PC-9 (cell line): ENCODE data around the gene DLG2. TPM values are rescaled to one million over a fixed set of nuclear protein-coding genes. Genes with fewer than 3 reads are reported as not detected.

Source experiments
- BruUV-seq: library from RNA; stranded (reverse); fragments of 400-500 nt; replicated peaks from 2 replicates; lab custom pipeline; 2021; lab: Mats Ljungman, UMichigan
- CTCF ChIA-PET: fragments of 300-600 bp; sonication (Branson Sonifier 250); formaldehyde crosslinking; loops from one replicate; lab custom pipeline; 2022; ENCODE audit warnings: antibody characterized with exemption; lab: Charles Lee
- POLR2A ChIA-PET: fragments of 300-600 bp; sonication (Branson Sonifier 250); formaldehyde crosslinking; loops from one replicate; lab custom pipeline; 2022; ENCODE audit warnings: antibody characterized with exemption; ENCODE audit not compliant: unreplicated experiment; lab: Charles Lee
- DNase-seq, 2 experiments: peaks; one replicate each; pipeline versions ENCODE4 v3.0.0 to v3.0.0-alpha.2; 2015 to 2022; ENCODE audit warnings: mixed read lengths in 1 of 2
- H2AFZ ChIP-seq: fragments of 200-600 bp; sonication (generic); 2 replicates; pipeline ENCODE4 v1.8.1; 2017; ENCODE audit warnings: antibody characterized with exemption
- H3F3A ChIP-seq: fragments of 200-600 bp; sonication (generic); 2 replicates; pipeline ENCODE4 v1.8.1; 2017; ENCODE audit warnings: antibody characterized with exemption, mild to moderate bottlenecking, low read depth; ENCODE audit not compliant: insufficient read depth
- H3K27ac ChIP-seq: fragments of 200-600 bp; sonication (generic); 2 replicates; pipeline ENCODE4 v1.6.1; 2016; ENCODE audit warnings: mixed run types
- H3K27me3 ChIP-seq: fragments of 200-600 bp; sonication (generic); 2 replicates; pipeline ENCODE4 v1.6.1; 2016; ENCODE audit warnings: low read depth, mixed run types; ENCODE audit not compliant: insufficient read depth
- H3K36me3 ChIP-seq: fragments of 200-600 bp; sonication (generic); 2 replicates; pipeline ENCODE4 v1.6.1; 2016; ENCODE audit warnings: low read depth, mixed run types
- H3K4me1 ChIP-seq: fragments of 200-600 bp; sonication (generic); replicated peaks from 2 replicates; pipeline ENCODE4 v1.6.1; 2016; ENCODE audit warnings: mixed run types; ENCODE audit not compliant: insufficient read depth
- H3K4me2 ChIP-seq: fragments of 200-600 bp; sonication (generic); 2 replicates; pipeline ENCODE4 v1.6.1; 2017; ENCODE audit warnings: mixed run types
- H3K4me3 ChIP-seq: fragments of 200-600 bp; sonication (generic); 2 replicates; pipeline ENCODE4 v1.6.1; 2016; ENCODE audit warnings: mixed run types
- H3K79me2 ChIP-seq: fragments of 200-600 bp; sonication (generic); 2 replicates; pipeline ENCODE4 v1.6.1; 2017; ENCODE audit warnings: low read depth, mixed run types
- H3K9me2 ChIP-seq: fragments of 200-600 bp; sonication (generic); 2 replicates; pipeline ENCODE4 v1.8.1; 2017; ENCODE audit warnings: mild to moderate bottlenecking; ENCODE audit not compliant: insufficient read depth
- H3K9me3 ChIP-seq: fragments of 200-600 bp; sonication (generic); 2 replicates; pipeline ENCODE4 v1.8.1; 2016; ENCODE audit warnings: low read depth; ENCODE audit not compliant: insufficient read depth
- H4K20me1 ChIP-seq: fragments of 200-600 bp; sonication (generic); 2 replicates; pipeline ENCODE4 v1.8.1; 2017; ENCODE audit not compliant: insufficient read depth
- CTCF ChIP-seq: fragments of 200-600 bp; sonication (generic); conservative IDR thresholded peaks from 2 replicates; pipeline ENCODE4 v1.6.1; 2017; ENCODE audit warnings: mixed run types, antibody characterized with exemption, mild to moderate bottlenecking, moderate library complexity
- EZH2 ChIP-seq: fragments of 200-600 bp; sonication (generic); IDR thresholded peaks from 2 replicates; pipeline ENCODE4 v1.8.0; 2017; ENCODE audit warnings: antibody characterized with exemption, low read depth
- intact Hi-C: fragments of 100-400 bp; cut with micrococcal nuclease; formaldehyde crosslinking; loops from one replicate; pipeline ENCODE4 v1.10.0; 2022; ENCODE audit not compliant: unreplicated experiment
- total RNA-seq: library from RNA; stranded (reverse); gene quantifications from 2 replicates; pipeline ENCODE4 v1.2.3, GENCODE V29; 2021

DLG2 gene
- total RNA-seq, 1 experiment from 2014 or later, result 6.4 TPM

DNA sequence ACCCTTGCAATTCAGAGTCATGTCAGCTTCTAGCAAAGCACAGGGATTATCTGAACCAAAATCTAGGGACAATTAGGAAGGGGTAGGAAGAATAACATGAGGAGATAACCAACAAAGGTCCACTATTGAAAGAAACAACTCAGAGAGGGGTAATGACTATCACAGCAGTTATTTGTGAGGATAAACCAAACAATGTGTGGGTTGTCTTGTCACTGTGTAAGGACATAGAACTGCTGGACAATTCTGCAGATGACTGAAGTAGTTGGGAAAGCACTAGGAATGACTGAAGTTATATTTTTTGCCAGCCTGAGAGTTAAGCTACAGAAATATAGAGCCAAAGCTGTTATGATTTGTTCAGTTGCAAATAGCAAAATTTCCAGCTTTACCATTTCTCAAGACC, 1482.6 kb downstream of the DLG2 start:
- no peaks in the 10 kb centered on the region for H3K27me3 ChIP-seq
- POLR2A ChIA-PET, result no interaction called here
- BruUV-seq, result no TSS peak

DNA sequence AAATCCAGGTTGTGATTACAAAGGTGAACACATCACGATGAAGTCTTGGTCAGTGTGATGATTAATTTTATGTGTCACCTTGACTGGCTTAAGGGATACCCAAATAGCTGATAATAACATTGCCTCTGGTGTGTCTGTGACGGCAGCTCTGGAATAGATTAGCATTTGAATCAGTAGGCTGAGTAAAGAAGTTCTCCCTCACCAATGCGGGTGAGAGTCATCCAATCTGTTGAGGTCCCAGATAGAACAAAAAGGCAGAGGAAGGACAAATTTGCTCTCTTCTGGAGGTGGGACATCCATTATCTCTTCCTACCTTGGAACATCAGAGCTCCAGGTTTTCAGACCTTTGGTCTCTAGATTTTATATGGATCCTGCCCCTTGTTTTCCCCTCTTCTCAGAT, 1484.7 kb downstream of the DLG2 start:
- Histone ChIP-seq H3K79me2 (no peaks in the 10 kb centered on the region), H3K27me3 (no peaks in the 10 kb centered on the region), H3K4me1 (no peaks in the 10 kb centered on the region), H3K4me2 (no peak overlapping the region), H3K9me3 (no peaks in the 10 kb centered on the region), H3K4me3 (no peak overlapping the region), H3K36me3 (no peaks in the 10 kb centered on the region), H3K27ac (no peak overlapping the region), H3F3A (no peaks in the 10 kb centered on the region), H3K9me2 (no peaks in the 10 kb centered on the region), H4K20me1 (no peaks in the 10 kb centered on the region), H2AFZ (no peak overlapping the region)
- no peak for TF ChIP-seq CTCF
- no peak for TF ChIP-seq EZH2
- DNase-seq, result no peak
- intact Hi-C loops, result no loop called here
- CTCF ChIA-PET, result no interaction called here
- POLR2A ChIA-PET, result no interaction called here
- no TSS peak for BruUV-seq

More for the DNA sequence above, 1482.6 kb downstream of the DLG2 start:
- no peak for TF ChIP-seq EZH2
- TF ChIP-seq CTCF, result no peak
- no peak for DNase-seq
- Histone ChIP-seq H2AFZ (no peak overlapping the region), H3F3A (no peaks in the 10 kb centered on the region), H3K4me3 (no peak overlapping the region), H3K36me3 (no peaks in the 10 kb centered on the region), H3K9me2 (no peaks in the 10 kb centered on the region), H3K4me2 (no peak overlapping the region), H3K4me1 (no peaks in the 10 kb centered on the region), H3K79me2 (no peaks in the 10 kb centered on the region), H3K9me3 (no peaks in the 10 kb centered on the region), H4K20me1 (no peaks in the 10 kb centered on the region), H3K27ac (no peak overlapping the region)
- CTCF ChIA-PET, result no interaction called here
- intact Hi-C loops, result no loop called here

- Histone ChIP-seq H2AFZ (no peak overlapping the region), H3K36me3 (no peaks in the 10 kb centered on the region), H3K4me1 (no peaks in the 10 kb centered on the region), H3K4me3 (no peak overlapping the region), H3K9me3 (no peaks in the 10 kb centered on the region), H3K9me2 (no peaks in the 10 kb centered on the region), H3K79me2 (no peaks in the 10 kb centered on the region), H4K20me1 (no peaks in the 10 kb centered on the region), H3F3A (no peaks in the 10 kb centered on the region), H3K4me2 (no peak overlapping the region), H3K27me3 (no peaks in the 10 kb centered on the region), H3K27ac (no peak overlapping the region)
- no peak for TF ChIP-seq CTCF
- TF ChIP-seq EZH2, result no peak
- ChIA-PET CTCF (no interaction called here), POLR2A (no interaction called here)
- intact Hi-C loops, result no loop called here
- BruUV-seq, result no TSS peak
- DNase-seq, result no peak
Observed at GRCh38 chr11:84140386-84141169, 1486.6 kb downstream of the DLG2 start.
